ENCODE data around the gene MPDU1.
"Not testable (repeated sequence)": the region's sequence is repeated elsewhere in the genome, so short reads cannot be mapped to it uniquely, and the experiment has no call there.

The MPDU1 gene

DNA sequence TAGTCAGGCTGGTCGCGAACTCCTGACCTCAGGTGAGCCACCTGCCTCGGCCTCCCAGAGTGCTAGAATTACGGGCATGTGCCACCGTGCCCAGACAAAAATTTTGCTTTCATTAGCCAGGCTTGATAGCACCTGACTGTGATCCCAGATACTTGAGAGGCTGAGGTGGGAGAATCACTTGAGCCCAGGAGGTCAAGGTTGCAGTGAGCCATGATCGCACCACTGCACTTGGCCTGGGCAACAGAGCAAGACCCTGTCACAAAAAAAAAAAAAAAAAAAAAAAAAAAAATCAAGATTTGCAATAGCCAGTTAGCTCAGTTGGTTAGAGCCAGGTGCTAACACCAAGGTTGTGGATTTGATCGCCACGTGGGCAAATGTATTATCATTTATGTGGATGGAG lies 37.2 kb downstream of the MPDU1 start:
- DNase-seq = no peak

DNA sequence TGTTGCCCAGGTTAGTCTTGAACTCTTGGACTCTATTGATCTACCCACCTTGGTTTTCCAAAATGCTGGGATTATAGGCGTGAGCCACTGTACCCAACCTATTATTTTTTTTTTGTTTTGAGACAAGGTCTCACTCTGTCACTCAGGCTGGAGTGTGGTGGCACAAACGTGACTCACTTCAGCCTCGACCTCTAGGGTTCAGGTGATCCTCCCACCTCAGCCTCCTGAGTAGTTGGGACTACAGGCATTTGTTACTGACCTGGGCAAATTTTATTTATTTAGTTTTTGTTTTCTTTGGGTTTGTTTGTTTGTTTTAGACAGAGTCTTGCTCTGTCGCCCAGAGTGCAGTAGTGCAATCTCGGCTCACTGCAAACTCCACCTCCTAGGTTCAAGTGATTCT lies 40.0 kb downstream of the MPDU1 start:
- no peak for DNase-seq

DNA sequence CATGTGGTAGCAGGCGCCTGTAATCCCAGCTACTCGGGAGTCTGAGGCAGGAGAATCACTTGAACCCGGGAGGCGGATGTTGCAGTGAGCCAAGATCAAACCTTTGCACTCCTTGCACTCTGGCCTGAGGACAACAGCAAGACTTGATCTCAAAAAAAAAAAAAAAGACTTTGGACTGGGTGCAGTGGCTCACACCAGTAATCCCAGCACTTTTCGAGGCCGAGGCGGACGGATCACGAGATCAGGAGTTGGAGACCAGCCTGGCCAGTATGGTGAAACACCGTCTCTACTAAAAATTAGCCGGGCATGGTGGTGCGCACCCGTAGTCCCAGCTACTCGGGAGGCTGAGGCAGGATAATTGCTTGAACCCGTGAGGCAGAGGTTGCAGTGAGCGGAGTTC lies 42.1 kb downstream of the MPDU1 start:
- DNase-seq = not testable (repeated sequence)

DNA sequence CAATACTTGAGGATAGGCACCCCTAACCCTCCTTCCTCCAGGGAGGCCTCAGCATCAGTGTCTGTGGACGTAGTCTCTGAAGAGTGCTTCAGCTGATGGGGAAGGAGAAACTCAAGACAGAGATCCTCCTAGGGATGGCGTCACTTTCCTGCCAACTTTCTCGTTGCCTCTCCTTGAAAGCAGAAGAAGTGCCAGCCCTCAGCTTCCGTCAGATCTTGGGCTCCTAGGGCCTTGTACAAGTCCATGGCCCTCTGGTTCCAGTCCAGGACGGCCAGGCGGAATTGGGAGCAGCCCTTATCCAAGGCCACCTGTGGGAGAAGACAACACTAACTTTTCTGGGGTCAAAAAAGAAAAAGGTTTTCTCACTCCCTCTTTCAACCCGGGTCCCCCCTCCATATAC lies 42.7 kb downstream of the MPDU1 start:
- no peak for DNase-seq

DNA sequence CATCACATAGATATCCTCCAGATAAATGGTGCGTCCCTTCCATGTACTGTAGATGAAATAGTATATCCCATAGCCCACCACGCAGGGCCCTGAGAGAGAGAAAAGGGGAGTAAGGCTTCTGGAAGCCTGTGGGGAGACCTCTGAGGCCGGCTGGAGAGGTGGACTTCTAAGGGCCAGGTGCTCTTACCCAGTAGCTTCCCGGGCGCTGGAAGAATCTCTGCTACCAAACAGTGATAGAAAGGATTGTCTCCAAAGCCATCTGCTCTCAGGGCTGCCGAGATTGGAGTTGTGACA lies 43.3 kb downstream of the MPDU1 start:
- no peak for DNase-seq

DNA sequence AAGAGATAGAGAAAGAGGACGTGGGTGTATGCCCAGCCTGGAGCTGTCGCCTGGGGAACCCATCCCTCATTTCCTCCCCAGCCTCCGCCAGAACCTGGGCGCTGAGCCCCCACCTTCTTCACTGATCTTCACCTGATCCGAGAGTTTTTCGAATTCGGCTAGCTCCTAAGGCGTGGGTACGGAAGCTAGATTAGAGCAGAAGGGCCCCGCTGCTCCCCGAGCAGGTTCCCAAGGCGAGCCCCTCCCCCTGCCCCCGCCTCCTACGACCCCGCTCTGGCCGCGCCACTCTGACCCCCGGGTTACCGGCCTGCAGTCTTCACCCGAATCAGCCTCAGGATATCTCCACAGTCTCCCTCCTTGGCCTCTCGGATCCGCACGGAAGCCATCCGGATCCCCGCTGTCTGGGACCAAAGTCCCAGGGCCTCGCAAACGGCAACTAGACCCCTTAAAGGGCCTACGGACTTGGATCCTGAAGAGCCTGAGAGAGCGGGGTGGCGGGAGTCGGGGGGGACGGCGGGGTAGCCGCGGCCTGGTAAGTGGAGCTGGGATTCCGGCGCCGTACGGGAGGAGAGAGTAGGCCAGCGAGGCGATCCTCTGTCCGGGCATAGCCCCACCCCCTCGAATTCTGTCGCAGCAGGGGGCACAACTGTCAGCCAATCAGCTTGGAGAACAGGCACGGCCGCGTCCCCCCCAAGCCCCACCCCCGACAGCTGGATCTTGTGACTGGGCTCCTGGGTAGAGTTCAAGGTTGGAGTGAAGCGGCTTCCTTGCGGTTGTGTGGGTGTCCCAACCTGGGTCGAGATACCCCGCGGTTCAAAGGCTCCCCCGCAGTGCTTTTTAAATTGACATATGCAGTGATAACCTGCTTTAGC lies 43.8 kb downstream of the MPDU1 start, which contains the start of gene SAT2:
Gene SAT2 (minus strand): TSS at position 572 of the 872 bp plus-strand sequence. CDS start 186 bp downstream, at position 386.
- no peak for DNase-seq

DNA sequence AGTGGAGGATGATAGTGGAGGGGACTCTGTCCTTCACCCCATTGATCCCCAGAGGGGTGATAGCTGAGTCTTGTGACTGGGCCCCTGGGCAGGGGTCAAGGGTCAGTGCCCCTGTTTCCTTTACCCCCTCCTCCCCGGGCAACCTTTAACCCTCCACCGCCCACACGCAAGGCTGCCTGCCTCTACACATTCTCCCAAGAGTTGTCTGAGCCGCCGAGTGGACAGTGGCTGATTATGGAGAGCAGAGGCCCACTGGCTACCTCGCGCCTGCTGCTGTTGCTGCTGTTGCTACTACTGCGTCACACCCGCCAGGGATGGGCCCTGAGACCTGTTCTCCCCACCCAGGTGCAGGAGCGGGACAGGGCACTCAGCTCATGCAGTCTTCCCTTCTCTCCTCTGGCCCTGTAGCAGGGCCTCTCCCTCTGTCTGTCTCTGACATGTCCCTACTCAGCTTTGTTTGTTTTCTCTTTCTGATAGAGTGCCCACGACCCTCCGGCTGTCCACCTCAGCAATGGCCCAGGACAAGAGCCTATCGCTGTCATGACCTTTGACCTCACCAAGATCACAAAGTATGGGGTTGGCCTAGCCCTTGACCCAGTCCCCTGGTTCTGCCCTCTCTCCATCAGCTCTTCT lies 46.4 kb downstream of the MPDU1 start, which contains the start of gene SHBG:
Gene SHBG (plus strand): TSS at position 197 of the 633 bp plus-strand sequence. CDS start 38 bp downstream, at position 235.
- no peak for DNase-seq

DNA sequence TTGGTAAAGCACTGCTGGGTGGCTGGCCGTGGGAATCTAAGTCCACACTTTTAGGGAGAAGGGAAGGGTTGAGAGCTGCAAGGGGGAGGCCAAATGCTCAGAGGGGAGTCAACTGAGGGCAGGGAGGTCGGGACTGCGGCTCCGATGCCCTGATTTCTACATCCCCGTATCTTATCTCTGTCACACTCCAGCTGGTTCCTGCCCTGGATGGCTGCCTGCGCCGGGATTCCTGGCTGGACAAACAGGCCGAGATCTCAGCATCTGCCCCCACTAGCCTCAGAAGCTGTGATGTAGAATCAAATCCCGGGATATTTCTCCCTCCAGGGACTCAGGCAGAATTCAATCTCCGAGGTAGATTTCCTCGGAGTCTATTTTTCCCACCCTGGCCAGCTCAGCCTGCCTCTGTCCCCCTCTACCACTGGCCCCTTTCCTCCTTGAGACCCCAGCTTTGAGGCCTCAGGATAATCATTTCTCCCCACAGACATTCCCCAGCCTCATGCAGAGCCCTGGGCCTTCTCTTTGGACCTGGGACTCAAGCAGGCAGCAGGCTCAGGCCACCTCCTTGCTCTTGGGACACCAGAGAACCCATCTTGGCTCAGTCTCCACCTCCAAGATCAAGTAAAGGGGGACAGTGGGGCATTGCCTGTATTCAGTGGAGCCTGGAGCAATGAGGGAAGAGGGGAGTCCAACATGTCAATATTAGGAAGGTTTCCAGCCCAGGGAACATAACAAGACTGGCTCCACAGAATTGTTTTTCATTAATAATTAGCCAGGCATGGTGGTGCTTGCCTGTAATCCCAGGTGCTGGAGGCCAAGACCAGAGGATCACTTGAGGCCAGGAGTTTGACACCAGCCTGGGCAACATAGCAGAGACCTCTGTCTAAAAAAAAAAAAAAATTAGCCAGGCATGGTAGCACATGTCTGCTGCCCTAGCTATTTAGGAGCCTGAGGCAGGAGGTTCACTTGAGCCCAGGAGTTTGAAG lies 48.0 kb downstream of the MPDU1 start:
- DNase-seq = no peak

DNA sequence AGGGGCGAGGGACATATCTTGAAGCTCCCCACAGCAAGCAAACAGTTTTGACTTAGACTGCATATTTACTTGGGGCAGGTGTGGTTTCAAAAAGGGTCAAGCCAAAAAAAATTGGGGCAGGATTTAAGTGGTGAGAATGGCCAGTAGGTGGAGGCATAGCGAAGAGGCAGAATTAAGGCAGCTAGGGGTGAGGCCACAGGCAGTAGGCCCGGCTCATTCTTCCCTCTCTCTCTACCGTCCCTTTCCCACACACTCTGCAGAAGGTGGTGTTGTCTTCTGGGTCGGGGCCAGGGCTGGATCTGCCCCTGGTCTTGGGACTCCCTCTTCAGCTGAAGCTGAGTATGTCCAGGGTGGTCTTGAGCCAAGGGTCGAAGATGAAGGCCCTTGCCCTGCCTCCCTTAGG lies 48.8 kb downstream of the MPDU1 start:
- DNase-seq = no peak

DNA sequence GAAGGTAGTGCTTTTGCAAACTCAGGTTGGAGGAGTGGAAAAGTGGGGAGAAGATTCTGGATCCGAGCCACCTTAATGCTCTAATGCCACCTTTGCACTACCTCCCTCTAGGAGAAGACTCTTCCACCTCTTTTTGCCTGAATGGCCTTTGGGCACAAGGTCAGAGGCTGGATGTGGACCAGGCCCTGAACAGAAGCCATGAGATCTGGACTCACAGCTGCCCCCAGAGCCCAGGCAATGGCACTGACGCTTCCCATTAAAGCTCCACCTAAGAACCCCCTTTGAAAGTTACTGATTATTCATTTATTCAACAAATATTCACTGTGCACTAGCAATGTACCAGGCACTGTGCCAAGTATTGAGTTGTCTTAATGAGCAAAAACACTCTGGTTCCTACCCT lies 49.4 kb downstream of the MPDU1 start:
- DNase-seq = no peak

DNA sequence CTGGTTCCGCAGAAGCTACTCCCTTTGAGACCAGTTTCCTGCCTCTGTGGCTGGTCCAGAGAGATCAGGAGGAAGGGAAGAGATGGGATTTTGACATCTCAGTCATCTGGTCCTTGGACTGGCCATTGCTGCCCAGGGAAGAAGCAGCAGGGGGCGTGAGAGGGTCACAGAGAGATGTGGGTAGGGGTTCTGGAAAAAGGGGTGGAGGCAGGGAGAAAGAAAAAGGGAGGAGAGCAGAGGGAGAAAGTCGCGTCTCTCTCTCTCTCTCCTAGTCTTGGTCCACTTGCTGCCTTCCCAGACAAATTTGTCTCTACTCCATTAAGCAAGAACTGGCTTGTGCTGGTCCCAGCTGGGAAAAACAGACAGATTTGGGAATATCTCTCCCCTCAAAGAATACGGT lies 50.7 kb downstream of the MPDU1 start:
- DNase-seq = no peak

DNA sequence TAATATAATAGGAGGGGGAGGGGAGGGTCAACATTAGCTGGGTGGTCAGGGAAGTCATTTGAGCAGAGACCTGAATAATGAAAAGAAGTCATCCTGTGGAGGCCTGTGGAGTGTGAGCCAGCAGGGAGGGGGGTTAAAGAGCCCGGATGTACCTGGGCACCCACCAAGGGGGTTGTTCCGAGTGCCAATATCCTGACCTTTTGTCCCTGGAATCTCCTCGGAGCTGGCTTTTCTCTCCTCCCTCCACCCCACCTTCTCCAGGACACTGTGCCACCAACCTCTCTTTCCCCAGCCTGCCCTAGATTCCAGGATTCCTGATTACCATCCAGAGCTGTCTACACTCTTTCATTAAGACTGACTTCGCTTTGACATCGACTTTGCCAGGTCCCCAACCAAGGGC lies 52.5 kb downstream of the MPDU1 start:
- no peak for DNase-seq

Measured in cortex of kidney (tissue), 1 donor.